Endodermal cell (in vitro differentiated cells): ENCODE results near the gene EXOSC10. TPM values are rescaled to one million over a fixed set of nuclear protein-coding genes. Genes with fewer than 3 reads are reported as not detected.

Experiments used
- DNase-seq: peaks from one replicate; pipeline ENCODE4 v3.0.0-alpha.2; 2017
- H3K27ac ChIP-seq: 2 replicates; pipeline ENCODE4 v1.5.1; 2013; ENCODE audit warnings: mild to moderate bottlenecking, low read depth, low read length, moderate library complexity
- H3K27me3 ChIP-seq: 2 replicates; pipeline ENCODE4 v1.6.1; 2013; ENCODE audit warnings: mild to moderate bottlenecking, low read length, moderate library complexity; ENCODE audit not compliant: insufficient read depth, control insufficient read depth, poor library complexity, severe bottlenecking
- H3K36me3 ChIP-seq: 2 replicates; pipeline ENCODE4 v1.7.0; 2013; ENCODE audit warnings: mild to moderate bottlenecking, low read length, moderate library complexity; ENCODE audit not compliant: control insufficient read depth, insufficient read depth
- H3K4me1 ChIP-seq: one replicate; pipeline ENCODE4 v1.7.0; 2013; ENCODE audit warnings: low read length; ENCODE audit not compliant: control insufficient read depth, insufficient read depth
- H3K4me3 ChIP-seq: 2 replicates; pipeline ENCODE4 v1.5.1; 2013; ENCODE audit warnings: mild to moderate bottlenecking, low read length, moderate library complexity
- H3K9ac ChIP-seq: 2 replicates; pipeline ENCODE4 v1.6.1; 2013; ENCODE audit warnings: mild to moderate bottlenecking, low read length, moderate library complexity; ENCODE audit not compliant: poor library complexity, severe bottlenecking; ENCODE audit errors: extremely low read depth
- H3K9me3 ChIP-seq: 2 replicates; pipeline ENCODE4 v1.6.1; 2013; ENCODE audit warnings: mild to moderate bottlenecking, low read length, moderate library complexity; ENCODE audit not compliant: control insufficient read depth
- H3K27ac Mint-ChIP-seq: 2 replicates; pipeline ENCODE4 v1.8.0; 2020; ENCODE audit warnings: mixed read lengths
- H3K27me3 Mint-ChIP-seq: 2 replicates; pipeline ENCODE4 v1.8.0; 2021; ENCODE audit warnings: mild to moderate bottlenecking, mixed read lengths; ENCODE audit not compliant: insufficient read depth
- H3K36me3 Mint-ChIP-seq: 2 replicates; pipeline ENCODE4 v1.8.0; 2020; ENCODE audit warnings: low read depth, mixed read lengths
- H3K4me1 Mint-ChIP-seq: 2 replicates; pipeline ENCODE4 v1.8.0; 2020; ENCODE audit warnings: mixed read lengths
- H3K4me3 Mint-ChIP-seq: 2 replicates; pipeline ENCODE4 v1.8.0; 2020; ENCODE audit warnings: mild to moderate bottlenecking, moderate library complexity, mixed read lengths
- H3K9me3 Mint-ChIP-seq: 2 replicates; pipeline ENCODE4 v1.8.0; 2020; ENCODE audit warnings: mild to moderate bottlenecking, mixed read lengths
- CTCF ChIP-seq: fragments of 200-600 bp; sonication (generic); conservative IDR thresholded peaks from 2 replicates; pipeline ENCODE4 v1.5.0; 2021; ENCODE audit warnings: antibody characterized with exemption, mild to moderate bottlenecking
- WGBS, 2 experiments: methylation state at CpG; one replicate each; pipeline versions ENCODE4 v1.1.5 to v1.1.7; 2013; ENCODE audit warnings: missing lambda C conversion rate in 2 of 2, mixed read lengths in 1 of 2; ENCODE audit not compliant: insufficient coverage in 1 of 2, insufficient read length in 1 of 2; 5-methylcytosine and 5-hydroxymethylcytosine counted together
- total RNA-seq, 2 donors: library from RNA; stranded (reverse); fragmentation: NEBNext Ultra II Directional in 1 of 2; extraction: Animal tissue kit (Norgen Biotek cat#: 25700) in 1 of 2; gene quantifications; 2 replicates in 1 of 2; 3 replicates in 1 of 2; pipeline ENCODE4 v1.2.1, GENCODE V29; 2021

Gene EXOSC10
- total RNA-seq, 2 donors from 2014 or later, result 81.4 to 89.7 TPM

GRCh38 chr1:11030865-11031264, 68.8 kb downstream of the EXOSC10 start:
- TF ChIP-seq CTCF, result no peak
- no peaks in the 10 kb centered on the region for H3K9me3 Mint-ChIP-seq
- H3K36me3 Mint-ChIP-seq, result peaks cover 39% of the 10 kb centered on the region
- H3K27ac ChIP-seq, result no peak overlapping the region
- H3K9me3 ChIP-seq, result no peaks in the 10 kb centered on the region
- no peak overlapping the region for H3K9ac ChIP-seq
- DNase-seq, result no peak
- H3K27me3 Mint-ChIP-seq, result no peaks in the 10 kb centered on the region
- H3K4me1 Mint-ChIP-seq, result no peaks in the 10 kb centered on the region
- H3K27ac Mint-ChIP-seq, result peak overlapping the region; percentile 55
- H3K4me1 ChIP-seq, result no peaks in the 10 kb centered on the region
- no peak overlapping the region for H3K4me3 Mint-ChIP-seq
- no peak overlapping the region for H3K4me3 ChIP-seq
- H3K36me3 ChIP-seq, result peaks cover 40% of the 10 kb centered on the region
- 85 to 94% methylated on average over 5 to 9 of the region's 9 CpGs for WGBS, 2 experiments
- no peaks in the 10 kb centered on the region for H3K27me3 ChIP-seq

DNA sequence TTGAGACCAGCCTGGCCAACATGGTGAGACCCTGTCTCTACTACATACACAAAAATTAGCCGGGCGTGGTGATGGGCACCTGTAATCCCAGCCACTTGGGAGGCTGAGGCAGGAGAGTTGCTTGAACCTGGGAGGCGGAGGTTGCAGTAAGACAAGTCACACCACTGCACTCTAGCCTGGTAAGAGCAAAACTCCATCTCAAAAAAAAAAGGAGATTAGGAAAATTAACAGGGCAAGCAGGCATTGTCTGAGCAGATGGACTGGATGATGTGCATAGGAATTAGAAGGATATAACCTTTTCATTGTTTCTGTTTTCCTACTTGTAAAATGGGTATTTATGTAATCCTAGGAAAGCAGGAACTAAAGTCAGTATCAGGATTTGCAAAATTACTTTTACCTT, 71.7 kb downstream of the EXOSC10 start:
- H3K9ac ChIP-seq, result no peak overlapping the region
- DNase-seq, result no peak
- H3K27ac Mint-ChIP-seq, result no peak overlapping the region
- H3K9me3 Mint-ChIP-seq, result no peaks in the 10 kb centered on the region
- H3K27ac ChIP-seq, result no peak overlapping the region
- H3K36me3 ChIP-seq, result peaks cover 68% of the 10 kb centered on the region
- H3K4me1 ChIP-seq, result peaks cover 3% of the 10 kb centered on the region
- 80 to 94% methylated on average over 1 to 3 of the region's 3 CpGs for WGBS, 2 experiments
- peaks cover 20% of the 10 kb centered on the region for H3K4me1 Mint-ChIP-seq
- H3K27me3 Mint-ChIP-seq, result no peaks in the 10 kb centered on the region
- peaks cover 65% of the 10 kb centered on the region for H3K36me3 Mint-ChIP-seq
- no peak overlapping the region for H3K4me3 ChIP-seq
- H3K9me3 ChIP-seq, result no peaks in the 10 kb centered on the region
- TF ChIP-seq CTCF, result no peak
- H3K27me3 ChIP-seq, result no peaks in the 10 kb centered on the region
- H3K4me3 Mint-ChIP-seq, result no peak overlapping the region

DNA sequence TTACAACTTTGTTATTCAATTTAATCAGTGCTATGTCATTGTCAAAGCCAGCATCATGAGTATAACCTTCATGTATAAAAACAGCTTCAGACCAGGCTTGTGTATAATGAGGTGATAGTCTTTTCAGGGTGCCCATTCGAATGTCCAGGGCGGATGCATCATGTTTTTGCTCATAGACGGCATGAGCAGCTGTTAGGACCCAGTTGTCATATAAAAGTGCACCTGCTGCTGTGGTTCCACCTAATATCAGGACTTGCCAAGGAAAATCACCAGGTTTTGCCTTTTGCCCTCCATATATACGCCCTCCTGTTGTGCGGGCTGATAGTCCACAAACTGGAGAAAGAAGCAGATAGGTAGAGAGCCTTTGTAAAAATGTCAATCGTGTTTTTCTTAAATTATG, 72.4 kb downstream of the EXOSC10 start:
- no peak for DNase-seq
- no peak overlapping the region for H3K4me3 Mint-ChIP-seq
- H3K4me3 ChIP-seq, result no peak overlapping the region
- H3K9me3 ChIP-seq, result no peaks in the 10 kb centered on the region
- H3K4me1 Mint-ChIP-seq, result peaks cover 24% of the 10 kb centered on the region
- no peak for TF ChIP-seq CTCF
- H3K27me3 Mint-ChIP-seq, result no peaks in the 10 kb centered on the region
- no peak overlapping the region for H3K27ac Mint-ChIP-seq
- no peaks in the 10 kb centered on the region for H3K9me3 Mint-ChIP-seq
- H3K36me3 Mint-ChIP-seq, result peaks cover 70% of the 10 kb centered on the region
- WGBS, 2 experiments, result 87 to 88% methylated on average over 6 of the region's 6 CpGs
- no peak overlapping the region for H3K9ac ChIP-seq
- peaks cover 74% of the 10 kb centered on the region for H3K36me3 ChIP-seq
- no peaks in the 10 kb centered on the region for H3K27me3 ChIP-seq
- H3K27ac ChIP-seq, result no peak overlapping the region
- H3K4me1 ChIP-seq, result peaks cover 3% of the 10 kb centered on the region
